Activated CD4-positive, alpha-beta memory T cell treated with anti-CD3 and anti-CD28 coated beads for 36 hours (primary cell): ENCODE measurements around the gene LATS1. TPM values are rescaled to one million over a fixed set of nuclear protein-coding genes. Genes with fewer than 3 reads are reported as not detected.

Experiments used
- CTCF ChIA-PET: fragments of 350-600 bp; sonication (Branson Sonifier 250); formaldehyde crosslinking; loops from one replicate; lab custom pipeline; 2021; ENCODE audit warnings: antibody characterized with exemption, inconsistent platforms; lab: Charles Lee
- POLR2A ChIA-PET: fragments of 350-600 bp; sonication (Branson Sonifier 250); formaldehyde crosslinking; loops from one replicate; lab custom pipeline; 2021; ENCODE audit warnings: antibody characterized with exemption; lab: Charles Lee
- DNase-seq: peaks from one replicate; pipeline ENCODE4 v3.0.0-alpha.2; 2020
- H3K27ac Mint-ChIP-seq: one replicate; pipeline ENCODE4 v1.8.0; 2021; ENCODE audit warnings: mixed read lengths
- H3K27me3 Mint-ChIP-seq: one replicate; pipeline ENCODE4 v1.8.0; 2021; ENCODE audit warnings: mixed read lengths
- H3K36me3 Mint-ChIP-seq: one replicate; pipeline ENCODE4 v1.8.0; 2021; ENCODE audit warnings: mixed read lengths
- H3K4me1 Mint-ChIP-seq: one replicate; pipeline ENCODE4 v1.8.0; 2021; ENCODE audit warnings: low read depth, mixed read lengths
- H3K4me3 Mint-ChIP-seq: one replicate; pipeline ENCODE4 v1.8.0; 2021; ENCODE audit warnings: mild to moderate bottlenecking, mixed read lengths
- H3K9me3 Mint-ChIP-seq: one replicate; pipeline ENCODE4 v1.8.0; 2021; ENCODE audit warnings: mixed read lengths
- intact Hi-C: fragments of 100-400 bp; cut with micrococcal nuclease; formaldehyde crosslinking; loops from one replicate; pipeline ENCODE4 v1.15.1; 2023
- total RNA-seq, 2 experiments: library from RNA; stranded (reverse); gene quantifications; one replicate each; pipeline ENCODE4 v1.2.3, GENCODE V29; 2021

The LATS1 gene
- total RNA-seq, 2 experiments from 2014 or later: 19.1 to 20.1 TPM

DNA sequence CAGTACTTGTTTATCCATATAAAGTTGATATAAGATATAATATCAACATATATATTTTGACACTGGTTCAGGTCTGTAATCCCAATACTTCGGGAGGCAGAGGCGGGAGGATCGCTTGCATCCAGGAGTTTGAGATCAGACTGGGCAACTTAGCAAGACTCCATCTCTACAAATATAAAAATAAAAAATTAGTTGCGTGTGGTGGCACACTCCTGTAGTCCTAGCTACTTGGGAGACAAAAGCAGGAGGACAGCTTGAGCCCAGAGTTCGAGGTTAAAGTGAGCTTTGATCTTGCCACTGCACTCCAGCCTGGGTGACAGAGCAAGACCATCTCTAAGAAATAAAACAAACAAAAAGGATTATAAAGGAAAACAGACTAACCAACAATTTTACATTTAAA, 60.5 kb downstream of the LATS1 start:
- Mint-ChIP-seq H3K27ac (no peak overlapping the region), H3K4me1 (no peaks in the 10 kb centered on the region), H3K9me3 (no peaks in the 10 kb centered on the region), H3K27me3 (no peaks in the 10 kb centered on the region), H3K4me3 (no peak overlapping the region), H3K36me3 (peaks cover 5% of the 10 kb centered on the region)
- intact Hi-C loops: no loop called here
- CTCF ChIA-PET: interaction anchor here (1.3 kb wide), 1 partner anchor 14 kb away, joined by 3 read pairs; no protein-coding TSS in a partner anchor
- DNase-seq: no peak
- POLR2A ChIA-PET: no interaction called here

DNA sequence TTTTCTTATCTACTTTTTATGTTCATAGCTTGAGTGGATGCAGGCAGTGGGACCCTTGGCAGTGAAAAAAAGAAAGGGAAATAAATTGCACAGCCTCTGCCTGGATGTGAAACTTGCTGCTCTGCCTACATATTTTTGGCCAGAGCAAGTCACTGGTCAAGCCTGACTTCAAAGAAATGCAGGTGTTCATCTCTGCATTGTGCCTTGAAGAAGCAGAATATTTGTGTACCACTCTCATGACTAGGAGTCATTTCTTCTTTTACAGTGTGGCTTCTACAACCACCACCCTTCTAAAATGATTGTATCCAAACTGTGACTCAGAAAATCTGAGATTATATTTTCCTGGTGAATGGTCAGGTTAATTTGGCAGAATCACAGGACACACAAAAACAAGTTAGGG, 66.8 kb downstream of the LATS1 start:
- intact Hi-C loops: no loop called here
- Mint-ChIP-seq H3K27ac (no peak overlapping the region), H3K4me3 (no peak overlapping the region), H3K9me3 (no peaks in the 10 kb centered on the region), H3K4me1 (peaks cover 13% of the 10 kb centered on the region), H3K27me3 (no peaks in the 10 kb centered on the region), H3K36me3 (no peaks in the 10 kb centered on the region)
- ChIA-PET POLR2A (no interaction called here), CTCF (no interaction called here)
- DNase-seq: no peak

GRCh38 chr6:149648148-149649145, 69.5 kb downstream of the LATS1 start, which contains the start of gene KATNA1:
KATNA1 (minus strand) TSS chr6:149648714; CDS start chr6:149638547, 10,167 bp downstream.
- H3K36me3 Mint-ChIP-seq: no peaks in the 10 kb centered on the region
- ChIA-PET CTCF (interaction anchor here (0.9 kb wide), 1 partner anchor 70 kb away, joined by 3 read pairs; no protein-coding TSS in a partner anchor), POLR2A (interaction anchor here (0.7 kb wide), 1 partner anchor 103 kb away, joined by 3 read pairs; the partner anchor contains the start of gene PPIL4)
- intact Hi-C loops: loop anchor here (1.0 to 5.0 kb wide), 4 partner anchors 70 to 219 kb away; partner anchors contain the start of genes GINM1, LATS1 and PCMT1
- peaks cover 22% of the 10 kb centered on the region for H3K4me1 Mint-ChIP-seq
- peak within 1 kb of the TSS; percentile 79 for H3K4me3 Mint-ChIP-seq
- no peaks in the 10 kb centered on the region for H3K27me3 Mint-ChIP-seq
- H3K27ac Mint-ChIP-seq: peak within 1 kb of the TSS; percentile 81
- DNase-seq: peak; percentile 94
- H3K9me3 Mint-ChIP-seq: no peaks in the 10 kb centered on the region

GRCh38 chr6:149646599-149646998, 71.3 kb downstream of the LATS1 start:
- CTCF ChIA-PET: no interaction called here
- DNase-seq: no peak
- H3K4me1 Mint-ChIP-seq: peaks cover 28% of the 10 kb centered on the region
- H3K4me3 Mint-ChIP-seq: no peak overlapping the region
- no peaks in the 10 kb centered on the region for H3K36me3 Mint-ChIP-seq
- intact Hi-C loops: loop anchor here (5.0 kb wide), 1 partner anchor 221 kb away; no protein-coding TSS in a partner anchor
- H3K27me3 Mint-ChIP-seq: no peaks in the 10 kb centered on the region
- H3K27ac Mint-ChIP-seq: no peak overlapping the region
- POLR2A ChIA-PET: interaction anchor here (1.2 kb wide), 1 partner anchor 13 kb away, joined by 5 read pairs; no protein-coding TSS in a partner anchor
- no peaks in the 10 kb centered on the region for H3K9me3 Mint-ChIP-seq

GRCh38 chr6:149642829-149643580, 74.9 kb downstream of the LATS1 start:
- CTCF ChIA-PET: interaction anchor here (1.2 kb wide), 1 partner anchor 15 kb away, joined by 3 read pairs; no protein-coding TSS in a partner anchor
- H3K4me1 Mint-ChIP-seq: peaks cover 27% of the 10 kb centered on the region
- H3K9me3 Mint-ChIP-seq: no peaks in the 10 kb centered on the region
- no peak for DNase-seq
- H3K27ac Mint-ChIP-seq: no peak overlapping the region
- POLR2A ChIA-PET: interaction anchor here (0.9 kb wide), 1 partner anchor 44 kb away, joined by 5 read pairs; no protein-coding TSS in a partner anchor
- intact Hi-C loops: no loop called here
- H3K4me3 Mint-ChIP-seq: no peak overlapping the region
- peaks cover 2% of the 10 kb centered on the region for H3K36me3 Mint-ChIP-seq
- no peaks in the 10 kb centered on the region for H3K27me3 Mint-ChIP-seq

GRCh38 chr6:149636124-149636523, 81.8 kb downstream of the LATS1 start:
- ChIA-PET POLR2A (no interaction called here), CTCF (interaction anchor here (0.8 kb wide), 1 partner anchor 119 kb away, joined by 3 read pairs; no protein-coding TSS in a partner anchor)

DNA sequence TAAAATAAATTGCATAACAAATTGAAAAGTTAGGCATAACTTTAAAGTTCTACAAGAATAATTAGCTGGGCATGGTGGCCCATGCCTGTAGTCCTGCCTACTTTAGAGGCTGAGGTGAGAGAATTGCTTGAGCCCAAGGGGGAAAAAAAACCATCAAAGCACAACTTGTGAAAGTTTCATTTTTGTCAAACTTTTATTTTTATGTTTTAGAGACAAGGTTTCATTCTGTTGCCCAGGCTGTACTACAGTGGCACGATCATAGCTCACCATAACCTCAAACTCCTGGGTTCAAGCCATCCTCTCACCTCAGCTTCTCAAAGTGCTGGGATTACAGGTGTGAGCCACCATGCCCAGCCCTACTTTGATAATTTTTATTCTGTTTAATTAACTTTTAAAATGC, 83.6 kb downstream of the LATS1 start:
- H3K9me3 Mint-ChIP-seq: no peaks in the 10 kb centered on the region
- H3K27ac Mint-ChIP-seq: no peak overlapping the region
- no peaks in the 10 kb centered on the region for H3K27me3 Mint-ChIP-seq
- intact Hi-C loops: no loop called here
- peaks cover 1% of the 10 kb centered on the region for H3K4me1 Mint-ChIP-seq
- no peak for DNase-seq
- ChIA-PET CTCF (no interaction called here), POLR2A (interaction anchor here (0.6 kb wide), 1 partner anchor 26 kb away, joined by 3 read pairs; no protein-coding TSS in a partner anchor)
- H3K36me3 Mint-ChIP-seq: peaks cover 14% of the 10 kb centered on the region
- no peak overlapping the region for H3K4me3 Mint-ChIP-seq

More at GRCh38 chr6:149636124-149636523, 81.8 kb downstream of the LATS1 start:
- Mint-ChIP-seq H3K4me1 (no peaks in the 10 kb centered on the region), H3K9me3 (no peaks in the 10 kb centered on the region), H3K27ac (no peak overlapping the region), H3K36me3 (peaks cover 10% of the 10 kb centered on the region), H3K27me3 (no peaks in the 10 kb centered on the region), H3K4me3 (no peak overlapping the region)
- intact Hi-C loops: no loop called here
- no peak for DNase-seq

- intact Hi-C loops: no loop called here
- Mint-ChIP-seq H3K36me3 (peaks cover 22% of the 10 kb centered on the region), H3K4me1 (peaks cover 8% of the 10 kb centered on the region), H3K27me3 (no peaks in the 10 kb centered on the region), H3K4me3 (no peak overlapping the region), H3K27ac (no peak overlapping the region), H3K9me3 (no peaks in the 10 kb centered on the region)
- no peak for DNase-seq
- ChIA-PET POLR2A (no interaction called here), CTCF (no interaction called here)
Observed at GRCh38 chr6:149628875-149629510, 88.9 kb downstream of the LATS1 start.

- H3K4me3 Mint-ChIP-seq: no peak overlapping the region
- peaks cover 8% of the 10 kb centered on the region for H3K4me1 Mint-ChIP-seq
- ChIA-PET CTCF (no interaction called here), POLR2A (interaction anchor here (0.8 kb wide), 1 partner anchor 30 kb away, joined by 4 read pairs; no protein-coding TSS in a partner anchor)
- peaks cover 26% of the 10 kb centered on the region for H3K36me3 Mint-ChIP-seq
- intact Hi-C loops: no loop called here
- H3K27ac Mint-ChIP-seq: no peak overlapping the region
- H3K9me3 Mint-ChIP-seq: no peaks in the 10 kb centered on the region
- DNase-seq: no peak
- no peaks in the 10 kb centered on the region for H3K27me3 Mint-ChIP-seq
Observed at GRCh38 chr6:149627672-149628071, 90.2 kb downstream of the LATS1 start.

DNA sequence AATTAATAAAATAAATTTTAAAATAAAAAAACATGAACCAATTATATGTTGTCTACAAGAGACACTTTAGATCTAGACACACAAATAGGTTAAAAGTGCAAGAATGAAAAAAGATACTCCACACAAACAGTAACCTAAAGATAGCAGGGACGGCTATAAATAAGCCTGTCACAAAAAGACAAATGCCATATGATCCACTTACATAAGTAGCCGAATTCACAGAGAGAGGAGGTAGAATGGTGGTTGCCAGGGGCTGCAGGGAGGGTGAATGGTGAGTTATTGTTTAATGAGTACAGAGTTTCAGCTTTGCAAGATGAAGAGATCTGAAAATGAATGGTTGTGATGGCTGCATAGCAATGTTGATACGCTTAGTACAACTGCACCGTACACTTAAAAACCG, 102.1 kb downstream of the LATS1 start:
- no peak overlapping the region for H3K27ac Mint-ChIP-seq
- H3K36me3 Mint-ChIP-seq: peaks cover 39% of the 10 kb centered on the region
- intact Hi-C loops: no loop called here
- peaks cover 8% of the 10 kb centered on the region for H3K9me3 Mint-ChIP-seq
- no peak overlapping the region for H3K4me3 Mint-ChIP-seq
- peaks cover 5% of the 10 kb centered on the region for H3K4me1 Mint-ChIP-seq
- CTCF ChIA-PET: no interaction called here
- DNase-seq: no peak
- no peaks in the 10 kb centered on the region for H3K27me3 Mint-ChIP-seq
- POLR2A ChIA-PET: no interaction called here

DNA sequence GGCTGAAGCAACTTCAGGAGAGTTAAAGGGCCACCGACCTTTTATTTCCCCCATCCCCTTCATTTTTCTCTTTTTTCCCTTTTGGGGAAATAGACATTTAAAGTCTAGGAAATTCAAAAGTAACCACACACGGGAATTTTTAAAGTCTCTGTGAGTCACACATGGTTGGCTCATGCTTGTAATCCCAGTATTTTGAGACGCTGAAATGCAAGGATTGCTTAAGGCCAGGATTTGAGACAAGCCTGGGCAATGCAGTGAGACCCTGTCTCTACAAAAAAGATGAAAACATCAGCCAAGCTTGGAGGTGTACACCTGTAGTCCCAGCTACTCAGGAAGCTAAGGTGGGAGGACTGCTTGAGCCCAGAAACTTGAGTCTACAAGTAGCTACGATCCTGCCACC, 103.6 kb downstream of the LATS1 start:
- DNase-seq: no peak
- ChIA-PET CTCF (no interaction called here), POLR2A (no interaction called here)
- peaks cover 32% of the 10 kb centered on the region for H3K36me3 Mint-ChIP-seq
- H3K4me3 Mint-ChIP-seq: no peak overlapping the region
- peaks cover 8% of the 10 kb centered on the region for H3K9me3 Mint-ChIP-seq
- no peaks in the 10 kb centered on the region for H3K27me3 Mint-ChIP-seq
- peaks cover 7% of the 10 kb centered on the region for H3K4me1 Mint-ChIP-seq
- intact Hi-C loops: no loop called here
- H3K27ac Mint-ChIP-seq: no peak overlapping the region
